ENCODE measurements around the gene KCNH1. TPM values are rescaled to one million over a fixed set of nuclear protein-coding genes. Genes with fewer than 3 reads are reported as not detected.

Gene KCNH1
- total RNA-seq, 1 donor from 2014 or later = not detected

DNA sequence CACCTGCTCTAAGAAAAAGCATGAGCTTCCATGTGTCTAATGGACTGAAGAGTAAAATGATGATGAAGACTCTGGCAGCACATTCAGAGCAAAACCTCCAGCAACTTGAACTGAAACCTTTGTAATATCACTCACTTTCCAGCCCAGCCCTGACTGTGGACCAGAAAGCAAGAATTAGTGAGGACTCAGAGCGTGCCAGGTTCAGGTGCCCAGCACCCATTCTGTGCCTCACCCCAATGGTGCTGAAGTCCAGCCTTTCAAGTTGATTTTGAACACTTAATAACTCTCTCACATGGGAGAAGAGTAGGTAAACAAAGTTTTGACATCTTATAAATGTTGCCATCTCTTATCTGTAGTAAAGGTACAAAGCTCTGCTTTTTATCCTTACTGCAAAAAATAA, 350.0 kb downstream of the KCNH1 start:
- intact Hi-C loops (cut with DNase I) = no loop called here
- DNase-seq (ENCODE audit: low spot score) = no peak

- intact Hi-C loops (cut with DNase I) = no loop called here
- DNase-seq (ENCODE audit: low spot score) = no peak
Observed at GRCh38 chr1:210781652-210782051, 352.3 kb downstream of the KCNH1 start.

DNA sequence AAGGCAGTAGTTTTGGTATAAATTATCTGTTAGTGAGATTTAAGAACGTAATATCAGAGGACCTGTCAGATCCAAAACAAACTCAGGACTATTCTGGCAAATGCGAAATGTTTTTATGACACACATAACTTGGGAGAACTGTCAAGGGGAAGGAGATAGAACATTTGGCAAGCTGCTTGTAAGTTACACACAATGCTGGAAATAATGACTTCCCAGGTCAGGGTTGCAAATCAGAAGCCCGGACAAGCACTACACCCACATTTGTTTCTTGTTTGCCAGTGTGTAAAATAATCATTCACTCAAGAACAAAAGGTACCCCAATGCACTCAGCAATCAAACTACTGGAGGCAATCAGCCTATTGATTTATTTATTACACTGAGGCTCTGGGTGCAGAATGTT, 354.7 kb downstream of the KCNH1 start:
- DNase-seq (ENCODE audit: low spot score) = no peak
- intact Hi-C loops (cut with DNase I) = no loop called here

DNA sequence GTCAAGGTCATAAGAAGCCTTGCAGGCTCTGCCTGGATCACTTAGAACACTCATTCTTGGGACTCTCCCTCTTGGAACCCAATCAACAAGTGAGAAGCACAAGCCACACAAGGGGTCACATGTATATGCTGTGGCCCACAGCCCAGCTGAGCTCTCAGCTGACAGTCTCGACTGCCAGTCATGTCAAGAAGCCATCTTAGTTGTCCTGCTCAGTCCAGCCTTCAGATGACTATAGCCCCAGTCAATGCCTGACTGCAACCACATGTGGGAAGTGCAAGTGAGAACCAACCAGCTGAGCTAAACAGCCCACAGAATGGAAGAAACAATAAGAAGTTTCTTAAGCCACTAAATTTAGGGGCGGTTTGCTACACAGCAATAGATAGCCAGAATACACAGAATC, 356.0 kb downstream of the KCNH1 start:
- intact Hi-C loops (cut with DNase I) = no loop called here
- no peak for DNase-seq (ENCODE audit: low spot score)

DNA sequence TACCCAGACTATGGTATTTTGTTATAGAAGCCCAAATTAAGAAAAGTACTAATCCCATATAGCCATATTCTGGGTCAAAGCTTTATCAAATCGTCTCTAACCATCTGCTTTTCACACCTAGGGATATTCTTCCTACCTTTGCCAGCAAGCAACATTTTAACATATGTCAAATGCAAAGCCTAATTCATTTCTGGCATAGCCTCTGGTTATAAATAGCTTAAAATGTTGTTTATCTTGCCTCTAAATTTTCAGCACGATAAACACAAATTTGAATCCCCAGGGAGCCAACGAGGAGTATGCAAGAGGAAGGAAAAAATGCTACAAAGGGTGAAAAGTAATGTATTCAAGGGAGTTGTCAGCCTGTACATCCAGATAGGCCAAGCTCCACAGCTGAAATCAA, 357.2 kb downstream of the KCNH1 start:
- intact Hi-C loops (cut with DNase I) = no loop called here
- no peak for DNase-seq (ENCODE audit: low spot score)

DNA sequence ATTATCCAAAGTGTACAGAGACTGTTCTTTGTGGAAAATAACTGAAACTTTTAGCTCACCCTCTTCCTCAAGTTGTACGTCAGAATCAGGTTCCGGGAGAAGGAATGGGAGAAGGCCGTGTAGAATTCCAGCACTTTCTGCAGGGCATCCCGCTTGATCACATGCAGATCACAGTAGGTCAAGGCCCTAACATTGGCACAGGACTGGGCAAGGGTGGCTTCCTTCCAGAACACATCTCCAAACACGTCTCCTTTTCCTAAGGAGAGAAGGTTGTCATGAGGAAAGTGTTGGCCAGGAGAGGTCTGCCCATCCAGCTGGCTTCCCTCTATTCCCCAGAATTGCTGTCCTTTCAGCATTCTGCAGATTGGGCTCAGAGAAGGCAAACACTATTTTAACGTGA, 358.7 kb downstream of the KCNH1 start:
- intact Hi-C loops (cut with DNase I) = no loop called here
- DNase-seq (ENCODE audit: low spot score) = no peak

GRCh38 chr1:210773450-210773849, 360.5 kb downstream of the KCNH1 start:
- no peak for DNase-seq (ENCODE audit: low spot score)
- intact Hi-C loops (cut with DNase I) = no loop called here

GRCh38 chr1:210771131-210771530, 362.8 kb downstream of the KCNH1 start:
- no peak for DNase-seq (ENCODE audit: low spot score)
- intact Hi-C loops (cut with DNase I) = no loop called here

DNA sequence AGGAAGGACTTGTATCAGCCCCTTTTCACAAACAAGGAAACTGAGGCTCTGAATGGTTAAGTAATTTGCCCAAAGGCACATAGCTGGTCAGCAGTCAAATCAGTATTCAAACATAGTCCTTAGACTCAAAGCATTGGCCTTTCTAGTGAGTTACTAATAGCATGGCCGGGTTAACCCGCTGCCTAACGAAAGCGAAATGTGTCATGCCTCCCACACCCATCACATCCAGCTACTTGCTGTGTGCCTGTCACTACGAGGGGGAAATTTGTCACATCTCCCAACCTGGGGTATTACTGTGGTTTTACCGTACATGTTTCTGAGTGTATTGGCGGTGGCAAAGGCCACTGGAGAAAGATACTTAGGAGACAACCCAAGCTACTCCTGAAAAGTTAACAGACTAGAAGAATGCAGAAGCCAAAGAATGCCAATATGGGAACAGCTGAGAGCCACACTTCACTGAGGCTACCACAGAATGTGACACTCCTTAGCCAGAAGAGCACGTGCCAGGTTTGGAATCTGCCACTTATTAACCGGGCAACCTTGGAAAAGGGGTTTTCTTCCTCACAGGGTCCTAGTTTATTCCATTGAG, 363.5 kb downstream of the KCNH1 start:
- intact Hi-C loops (cut with DNase I) = no loop called here
- no peak for DNase-seq (ENCODE audit: low spot score)

GRCh38 chr1:210769473-210769872, 364.5 kb downstream of the KCNH1 start:
- no peak for DNase-seq (ENCODE audit: low spot score)
- intact Hi-C loops (cut with DNase I) = no loop called here

DNA sequence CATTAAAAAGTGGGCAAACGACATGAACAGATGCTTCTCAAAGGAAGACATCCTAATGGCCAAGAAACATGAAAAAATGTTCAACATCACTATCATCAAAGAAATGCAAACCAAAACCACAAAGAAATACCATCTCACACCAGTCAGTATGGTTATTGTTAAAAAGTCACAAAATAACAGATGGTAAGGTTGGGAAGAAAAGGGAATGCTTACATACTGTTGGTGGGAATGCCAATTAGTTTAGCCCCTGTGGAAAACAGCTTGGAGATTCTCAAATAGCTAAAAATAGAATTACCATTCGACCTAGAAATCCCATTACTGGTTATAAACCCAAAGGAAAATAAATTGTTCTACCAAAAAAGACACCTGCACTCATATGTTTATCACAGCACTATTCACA, 369.4 kb downstream of the KCNH1 start:
- intact Hi-C loops (cut with DNase I) = no loop called here
- no peak for DNase-seq (ENCODE audit: low spot score)

- no peak for DNase-seq (ENCODE audit: low spot score)
- intact Hi-C loops (cut with DNase I) = no loop called here
Observed at GRCh38 chr1:210758761-210759160, 375.2 kb downstream of the KCNH1 start.

DNA sequence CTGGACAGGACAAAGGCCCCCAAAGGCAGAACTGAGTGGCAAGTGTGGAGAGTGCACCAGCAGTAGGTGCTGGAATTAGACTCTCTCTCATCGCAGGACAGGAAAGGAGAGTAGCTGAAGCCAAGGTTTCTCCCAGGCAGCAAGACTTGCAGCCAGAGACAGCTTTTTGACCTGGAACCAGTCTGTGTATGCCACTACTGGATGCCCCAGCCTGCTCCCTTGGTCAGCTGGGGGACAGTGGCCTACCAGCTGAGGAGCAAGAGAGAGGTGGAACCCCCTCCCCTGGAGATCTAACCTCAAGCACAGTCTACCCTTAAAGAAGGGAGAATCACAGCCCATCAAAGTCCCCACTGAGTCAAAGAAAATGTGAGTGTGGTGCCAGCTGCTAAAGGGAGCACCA, 375.7 kb downstream of the KCNH1 start:
- intact Hi-C loops (cut with DNase I) = no loop called here
- DNase-seq (ENCODE audit: low spot score) = no peak

DNA sequence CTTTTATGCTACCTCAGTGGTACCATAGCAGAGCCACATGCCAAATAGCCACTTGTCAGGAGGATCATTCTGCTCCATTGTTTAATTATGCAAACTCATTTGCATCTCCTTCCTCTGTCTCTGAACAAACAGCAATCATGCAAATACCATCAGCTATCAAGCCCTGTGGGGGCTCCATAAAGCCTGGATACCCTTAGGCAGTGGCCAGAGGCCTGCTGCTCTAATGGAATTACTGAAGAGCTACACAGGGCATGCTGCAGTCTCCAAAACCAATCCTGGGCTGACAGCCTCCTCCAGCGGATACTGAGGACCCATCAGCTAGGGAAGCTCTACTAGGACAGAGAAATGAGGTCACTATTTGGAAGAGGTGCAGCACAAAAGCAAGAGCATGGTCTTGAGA, 376.3 kb downstream of the KCNH1 start:
- intact Hi-C loops (cut with DNase I) = no loop called here
- no peak for DNase-seq (ENCODE audit: low spot score)

GRCh38 chr1:210755991-210756659, 377.8 kb downstream of the KCNH1 start:
- DNase-seq (ENCODE audit: low spot score) = no peak
- intact Hi-C loops (cut with DNase I) = no loop called here

GRCh38 chr1:210754878-210755665, 378.9 kb downstream of the KCNH1 start:
- no peak for DNase-seq (ENCODE audit: low spot score)
- intact Hi-C loops (cut with DNase I) = no loop called here

DNA sequence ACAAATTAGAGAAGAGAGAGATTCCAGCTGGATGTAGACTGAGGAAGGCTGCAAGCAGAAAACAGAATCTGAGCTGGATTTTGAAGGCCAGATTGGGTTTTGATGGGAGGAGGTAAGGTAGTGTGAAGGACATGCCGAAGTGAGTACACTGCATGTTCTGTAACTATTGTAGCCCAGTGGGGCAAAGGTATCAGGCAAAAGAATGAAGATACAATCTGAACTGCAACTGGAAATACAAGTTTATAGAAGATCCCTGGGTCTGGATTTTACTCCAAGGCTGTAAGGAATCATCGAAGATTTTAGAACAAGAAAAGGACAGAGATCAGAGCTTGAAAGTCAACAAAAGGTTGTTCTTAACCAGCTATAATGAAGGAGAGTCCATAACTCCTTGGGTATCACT, 382.0 kb downstream of the KCNH1 start:
- DNase-seq (ENCODE audit: low spot score) = no peak
- intact Hi-C loops (cut with DNase I) = no loop called here

GRCh38 chr1:210750468-210750867, 383.5 kb downstream of the KCNH1 start:
- intact Hi-C loops (cut with DNase I) = no loop called here

DNA sequence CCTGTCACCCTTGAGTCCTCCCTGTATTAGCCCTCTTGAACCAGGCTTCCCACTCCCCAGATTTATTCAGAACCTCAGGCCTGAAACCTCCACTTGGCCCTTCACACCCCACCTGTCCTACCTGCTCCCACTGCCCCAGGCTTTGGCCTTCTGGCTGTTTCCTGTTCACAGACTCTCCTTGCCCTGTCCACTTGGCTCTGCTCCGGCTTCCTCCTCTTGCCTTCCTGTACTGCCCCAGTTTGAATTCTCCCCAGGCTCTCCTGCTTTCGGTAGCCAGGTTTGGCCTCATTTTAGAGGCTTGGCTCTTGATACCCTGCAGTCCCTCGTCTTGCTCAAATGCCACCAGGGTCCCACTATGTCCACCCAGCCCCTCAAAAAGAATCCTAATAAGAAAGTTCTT, 385.2 kb downstream of the KCNH1 start:
- DNase-seq (ENCODE audit: low spot score) = no peak
- intact Hi-C loops (cut with DNase I) = no loop called here

More at GRCh38 chr1:210750468-210750867, 383.5 kb downstream of the KCNH1 start:
- DNase-seq (ENCODE audit: low spot score) = no peak

GRCh38 chr1:210747890-210748289, 386.1 kb downstream of the KCNH1 start:
- intact Hi-C loops (cut with DNase I) = no loop called here
- DNase-seq (ENCODE audit: low spot score) = no peak

GRCh38 chr1:210747112-210747511, 386.8 kb downstream of the KCNH1 start:
- DNase-seq (ENCODE audit: low spot score) = no peak
- intact Hi-C loops (cut with DNase I) = no loop called here

All from cardiac septum (tissue), 1 donor.